HepG2 (cell line): ENCODE data around the gene PELI3. TPM values are rescaled to one million over a fixed set of nuclear protein-coding genes. Genes with fewer than 3 reads are reported as not detected.

Experiments used
- ATF1 ChIP-seq: IDR thresholded peaks from 2 replicates; pipeline ENCODE4 v1.6.1; 2016; ENCODE audit warnings: mild to moderate bottlenecking, control low read depth
- GABPA ChIP-seq, 2 experiments: IDR thresholded peaks; 2 replicates each; pipeline ENCODE4 v1.6.1; 2011 to 2016; ENCODE audit warnings: low read depth in 2 of 2, low read length in 1 of 2, missing biosample characterization in 1 of 2, missing genetic modification characterization in 1 of 2
- HOXA9 ChIP-seq: sonication (generic); formaldehyde crosslinking; IDR thresholded peaks from 2 replicates; pipeline ENCODE4 v1.8.1; 2022; ENCODE audit warnings: missing genetic modification reagents, mild to moderate bottlenecking, moderate library complexity, borderline replicate concordance
- KAT8 ChIP-seq: IDR thresholded peaks from 2 replicates; pipeline ENCODE4 v1.6.1; 2016; ENCODE audit warnings: missing genetic modification reagents, missing compliant biosample characterization
- RAD51 ChIP-seq: fragments of 450-650 bp; IDR thresholded peaks from 2 replicates; pipeline ENCODE4 v1.6.1; 2016; ENCODE audit warnings: borderline replicate concordance
- RXRB ChIP-seq: IDR thresholded peaks from 2 replicates; pipeline ENCODE4 v1.6.1; 2016; ENCODE audit warnings: borderline replicate concordance, missing genetic modification reagents, missing compliant biosample characterization
- SMAD9 ChIP-seq: sonication (generic); formaldehyde crosslinking; IDR thresholded peaks from 2 replicates; pipeline ENCODE4 v1.5.1; 2020; ENCODE audit warnings: mild to moderate bottlenecking, missing genetic modification reagents
- SP5 ChIP-seq: IDR thresholded peaks from 2 replicates; pipeline ENCODE4 v1.6.1; 2016; ENCODE audit warnings: low read depth, borderline replicate concordance
- THAP8 ChIP-seq: sonication (generic); formaldehyde crosslinking; IDR thresholded peaks from 2 replicates; pipeline ENCODE4 v1.5.1; 2020; ENCODE audit warnings: missing genetic modification reagents, mild to moderate bottlenecking, borderline replicate concordance
- THYN1 ChIP-seq: sonication (generic); formaldehyde crosslinking; IDR thresholded peaks from 2 replicates; pipeline ENCODE4 v1.8.1; 2023; ENCODE audit warnings: low read depth, mild to moderate bottlenecking, moderate library complexity, missing genetic modification reagents, borderline replicate concordance
- ZBTB42 ChIP-seq: sonication (generic); formaldehyde crosslinking; IDR thresholded peaks from 2 replicates; pipeline ENCODE4 v1.5.0; 2020; ENCODE audit warnings: mild to moderate bottlenecking, missing genetic modification reagents
- ZFP82 ChIP-seq: sonication (generic); formaldehyde crosslinking; IDR thresholded peaks from 2 replicates; pipeline ENCODE4 v1.5.1; 2020; ENCODE audit warnings: mild to moderate bottlenecking, missing genetic modification reagents, borderline replicate concordance
- ZNF101 ChIP-seq: sonication (generic); formaldehyde crosslinking; IDR thresholded peaks from 2 replicates; pipeline ENCODE4 v1.4.0; 2020; ENCODE audit warnings: mild to moderate bottlenecking, low read depth, missing genetic modification reagents, borderline replicate concordance
- ZNF12 ChIP-seq: sonication (generic); formaldehyde crosslinking; IDR thresholded peaks from 2 replicates; pipeline ENCODE4 v1.5.0; 2020; ENCODE audit warnings: missing genetic modification reagents
- ZNF160 ChIP-seq: sonication (generic); formaldehyde crosslinking; IDR thresholded peaks from 2 replicates; pipeline ENCODE4 v1.8.0; 2022; ENCODE audit warnings: mild to moderate bottlenecking, inconsistent platforms, missing genetic modification reagents
- ZNF382 ChIP-seq: sonication (generic); formaldehyde crosslinking; IDR thresholded peaks from 2 replicates; pipeline ENCODE4 v1.5.0; 2020; ENCODE audit warnings: missing genetic modification reagents, mild to moderate bottlenecking, borderline replicate concordance
- ZNF577 ChIP-seq: sonication (generic); formaldehyde crosslinking; IDR thresholded peaks from 2 replicates; pipeline ENCODE4 v1.4.0; 2020; ENCODE audit warnings: mild to moderate bottlenecking, low read depth, missing genetic modification reagents, borderline replicate concordance
- ZNF652 ChIP-seq: IDR thresholded peaks from 2 replicates; pipeline ENCODE4 v1.6.1; 2016; ENCODE audit warnings: low read depth, borderline replicate concordance
- ZNF749 ChIP-seq: sonication (generic); formaldehyde crosslinking; IDR thresholded peaks from 2 replicates; pipeline ENCODE4 v1.8.0; 2022; ENCODE audit warnings: mild to moderate bottlenecking, missing genetic modification reagents, moderate library complexity, borderline replicate concordance
- ZSCAN22 ChIP-seq: sonication (generic); formaldehyde crosslinking; IDR thresholded peaks from 2 replicates; pipeline ENCODE4 v1.4.0; 2020; ENCODE audit warnings: mild to moderate bottlenecking, missing genetic modification reagents
- polyA plus RNA-seq, 8 experiments: library from polyadenylated mRNA; depleted of rRNA in 3 of 8; stranded (reverse) in 7 of 8; unstranded in 1 of 8; fragments of >200 nt; fragmentation: Illumina TruSeq in 4 of 8; extraction: Trizol in 4 of 8; gene quantifications; 2 replicates each; pipeline versions ENCODE4 v1.2.1 to v1.2.3, GENCODE V29; 2011 to 2016; ENCODE audit warnings: low read depth in 4 of 8, missing spikeins in 1 of 8, mixed read lengths in 1 of 8; ENCODE audit not compliant: insufficient read depth in 1 of 8
- total RNA-seq, 5 experiments: library from RNA; depleted of rRNA; stranded (reverse); fragments of >200 nt; fragmentation: Illumina TruSeq; extraction: Trizol; gene quantifications; 2 replicates each; pipeline ENCODE4 v1.2.3, GENCODE V29; 2016; ENCODE audit warnings: low read depth in 1 of 5
- TF ChIP-seq, protein P1 (sequence below): sonication (generic); formaldehyde crosslinking; IDR thresholded peaks from 2 replicates; pipeline ENCODE4 v1.5.0; 2020; ENCODE audit warnings: mild to moderate bottlenecking, missing genetic modification reagents
- TF ChIP-seq, protein P2 (sequence below): sonication (generic); formaldehyde crosslinking; IDR thresholded peaks from 2 replicates; pipeline ENCODE4 v1.4.0; 2020; ENCODE audit warnings: missing genetic modification reagents
- TF ChIP-seq, protein P3 (sequence below): sonication (generic); formaldehyde crosslinking; IDR thresholded peaks from 2 replicates; pipeline ENCODE4 v1.4.0; 2020; ENCODE audit warnings: missing genetic modification reagents

The PELI3 gene
- total and polyA plus RNA-seq, 2 of the 13 experiments (the other 11 are each of a cell fraction or from before 2014, with no cell fraction given): 2.0 to 4.0 TPM

- TF ChIP-seq ZNF749 (CRISPR knock-in tag) (no peak), SMAD9 (CRISPR knock-in tag) (no peak), RAD51 (no peak), ATF1 (CRISPR knock-in tag) (no peak), RXRB (CRISPR knock-in tag) (peak; percentile 58; the same call in 1 of the 2 replicates), THAP8 (no peak), ZSCAN22 (CRISPR knock-in tag) (0 out of 2 replicates have a peak, but pooled peaks have one; percentile 57), ZBTB42 (CRISPR knock-in tag) (no peak), HOXA9 (CRISPR knock-in tag) (no peak), ZNF160 (no peak), ZNF652 (CRISPR knock-in tag) (no peak), GABPA (IDR thresholded peaks at IDR 0.05; ENCODE audit: low read depth, low read length) (no peak), GABPA (CRISPR knock-in tag; IDR thresholded peaks at IDR 0.05; ENCODE audit: low read depth) (no peak), ZNF382 (no peak), ZNF101 (no peak), SP5 (CRISPR knock-in tag) (no peak), ZNF12 (CRISPR knock-in tag) (no peak), KAT8 (CRISPR knock-in tag) (no peak), THYN1 (CRISPR knock-in tag) (no peak), ZFP82 (CRISPR knock-in tag) (peak; percentile 28; the same call in 1 of the 2 replicates), ZNF577 (no peak)
- TF ChIP-seq, protein P1, sequence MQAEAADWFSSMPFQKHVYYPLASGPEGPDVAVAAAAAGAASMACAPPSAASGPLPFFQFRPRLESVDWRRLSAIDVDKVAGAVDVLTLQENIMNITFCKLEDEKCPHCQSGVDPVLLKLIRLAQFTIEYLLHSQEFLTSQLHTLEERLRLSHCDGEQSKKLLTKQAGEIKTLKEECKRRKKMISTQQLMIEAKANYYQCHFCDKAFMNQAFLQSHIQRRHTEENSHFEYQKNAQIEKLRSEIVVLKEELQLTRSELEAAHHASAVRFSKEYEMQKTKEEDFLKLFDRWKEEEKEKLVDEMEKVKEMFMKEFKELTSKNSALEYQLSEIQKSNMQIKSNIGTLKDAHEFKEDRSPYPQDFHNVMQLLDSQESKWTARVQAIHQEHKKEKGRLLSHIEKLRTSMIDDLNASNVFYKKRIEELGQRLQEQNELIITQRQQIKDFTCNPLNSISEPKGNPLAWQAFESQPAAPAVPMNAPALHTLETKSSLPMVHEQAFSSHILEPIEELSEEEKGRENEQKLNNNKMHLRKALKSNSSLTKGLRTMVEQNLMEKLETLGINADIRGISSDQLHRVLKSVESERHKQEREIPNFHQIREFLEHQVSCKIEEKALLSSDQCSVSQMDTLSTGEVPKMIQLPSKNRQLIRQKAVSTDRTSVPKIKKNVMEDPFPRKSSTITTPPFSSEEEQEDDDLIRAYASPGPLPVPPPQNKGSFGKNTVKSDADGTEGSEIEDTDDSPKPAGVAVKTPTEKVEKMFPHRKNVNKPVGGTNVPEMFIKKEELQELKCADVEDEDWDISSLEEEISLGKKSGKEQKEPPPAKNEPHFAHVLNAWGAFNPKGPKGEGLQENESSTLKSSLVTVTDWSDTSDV (CRISPR knock-in tag): no peak; the same call in 1 of the 2 replicates
- TF ChIP-seq, protein P2, sequence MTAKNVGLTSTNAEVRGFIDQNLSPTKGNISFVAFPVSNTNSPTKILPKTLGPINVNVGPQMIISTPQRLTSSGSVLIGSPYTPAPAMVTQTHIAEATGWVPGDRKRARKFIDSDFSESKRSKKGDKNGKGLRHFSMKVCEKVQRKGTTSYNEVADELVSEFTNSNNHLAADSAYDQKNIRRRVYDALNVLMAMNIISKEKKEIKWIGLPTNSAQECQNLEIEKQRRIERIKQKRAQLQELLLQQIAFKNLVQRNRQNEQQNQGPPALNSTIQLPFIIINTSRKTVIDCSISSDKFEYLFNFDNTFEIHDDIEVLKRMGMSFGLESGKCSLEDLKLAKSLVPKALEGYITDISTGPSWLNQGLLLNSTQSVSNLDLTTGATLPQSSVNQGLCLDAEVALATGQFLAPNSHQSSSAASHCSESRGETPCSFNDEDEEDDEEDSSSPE (CRISPR knock-in tag): no peak
- TF ChIP-seq, protein P3, sequence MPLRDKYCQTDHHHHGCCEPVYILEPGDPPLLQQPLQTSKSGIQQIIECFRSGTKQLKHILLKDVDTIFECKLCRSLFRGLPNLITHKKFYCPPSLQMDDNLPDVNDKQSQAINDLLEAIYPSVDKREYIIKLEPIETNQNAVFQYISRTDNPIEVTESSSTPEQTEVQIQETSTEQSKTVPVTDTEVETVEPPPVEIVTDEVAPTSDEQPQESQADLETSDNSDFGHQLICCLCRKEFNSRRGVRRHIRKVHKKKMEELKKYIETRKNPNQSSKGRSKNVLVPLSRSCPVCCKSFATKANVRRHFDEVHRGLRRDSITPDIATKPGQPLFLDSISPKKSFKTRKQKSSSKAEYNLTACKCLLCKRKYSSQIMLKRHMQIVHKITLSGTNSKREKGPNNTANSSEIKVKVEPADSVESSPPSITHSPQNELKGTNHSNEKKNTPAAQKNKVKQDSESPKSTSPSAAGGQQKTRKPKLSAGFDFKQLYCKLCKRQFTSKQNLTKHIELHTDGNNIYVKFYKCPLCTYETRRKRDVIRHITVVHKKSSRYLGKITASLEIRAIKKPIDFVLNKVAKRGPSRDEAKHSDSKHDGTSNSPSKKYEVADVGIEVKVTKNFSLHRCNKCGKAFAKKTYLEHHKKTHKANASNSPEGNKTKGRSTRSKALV (CRISPR knock-in tag): peak; percentile 13; the same call in 1 of the 2 replicates
These were observed 12.8 kb downstream of the PELI3 start (continued) for GRCh38 chr11:66479394-66480116.
